GM18868 (cell line): Measurements from ENCODE around the gene FAP.
A peak's percentile ranks its signal among the peaks of the same experiment; 100 is the strongest.

Experiments used
- ATAC-seq: cut with Tn5 transposase; IDR thresholded peaks from one replicate; pipeline ENCODE4 v1.9.1; 2021; ENCODE audit warnings: mild to moderate bottlenecking, moderate library complexity; ENCODE audit not compliant: unreplicated experiment

Gene FAP

GRCh38 chr2:162127422-162127821 is 115.8 kb downstream of the FAP start:
- no peak for ATAC-seq

- peak; percentile 33 for ATAC-seq
Observed at GRCh38 chr2:162126527-162126926, 116.7 kb downstream of the FAP start.

GRCh38 chr2:162126111-162126519 is 117.1 kb downstream of the FAP start:
- peak; percentile 97 for ATAC-seq

GRCh38 chr2:162125138-162125537 is 118.1 kb downstream of the FAP start:
- no peak for ATAC-seq

- peak; percentile 29 for ATAC-seq
Observed at GRCh38 chr2:162123806-162124758, 119.2 kb downstream of the FAP start.
